Body of pancreas (tissue), 4 donors: ENCODE measurements around the gene PSMD3.

Experiments
- CTCF ChIP-seq, 7 experiments: fragments of 450-650 bp in 4 of 7; fragments of 200-600 bp in 3 of 7; sonication (generic) in 3 of 7; IDR thresholded peaks; one replicate each; pipeline ENCODE4 v1.5.1; 2016 to 2019; ENCODE audit warnings: antibody characterized with exemption in 7 of 7
- POLR2A ChIP-seq, 3 donors: fragments of 450-650 bp; IDR thresholded peaks; one replicate each; pipeline ENCODE4 v1.6.1; 2016; ENCODE audit warnings: antibody characterized with exemption in 3 of 3, mild to moderate bottlenecking in 2 of 3

- TF ChIP-seq CTCF (IDR thresholded peaks at IDR 0.05) (no peak), POLR2A (IDR thresholded peaks at IDR 0.05) (no peak)
These were observed 60.6 kb downstream of the PSMD3 start for GRCh38 chr17:40041196-40041595.
